ENCODE results near the gene RPL3. TPM values are rescaled to one million over a fixed set of nuclear protein-coding genes. Genes with fewer than 3 reads are reported as not detected.

Gene RPL3
- total RNA-seq, 6 experiments from 2014 or later, result 1,444 to 1,605 (median 1,488) TPM

DNA sequence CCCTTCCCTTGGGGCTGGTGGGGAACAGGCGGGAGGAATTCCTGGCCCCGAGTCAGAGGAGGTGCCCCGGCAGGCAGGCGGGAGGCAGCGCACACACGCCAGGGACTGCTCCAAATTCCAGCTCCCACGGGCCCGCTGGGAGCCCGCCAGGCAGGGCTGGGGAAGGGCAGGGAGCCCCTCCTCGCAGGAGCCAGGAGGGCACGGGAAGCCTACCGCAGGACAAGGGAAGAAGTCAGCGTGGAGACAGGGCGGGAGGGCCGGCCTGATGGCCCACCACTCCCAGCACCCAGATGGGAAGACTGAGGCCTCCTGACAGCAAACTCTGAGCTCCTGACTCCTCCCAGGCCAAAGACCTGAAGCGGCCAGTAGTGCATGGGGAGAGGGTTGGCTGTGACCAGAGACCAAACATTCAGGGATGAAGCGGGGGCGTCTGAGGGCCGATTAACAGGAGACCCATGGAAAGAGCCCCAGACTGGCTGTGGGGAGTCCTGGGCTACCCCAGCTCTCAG is 22.4 kb downstream of the RPL3 start:
- H3K27me3 Mint-ChIP-seq (ENCODE audit: insufficient read depth), result peaks cover 11% of the 10 kb centered on the region
- no peak for DNase-seq
- H3K9me3 Mint-ChIP-seq, result no peaks in the 10 kb centered on the region
- no peaks in the 10 kb centered on the region for H3K36me3 Mint-ChIP-seq (ENCODE audit: low read depth)
- H3K27ac Mint-ChIP-seq, result no peak overlapping the region
- TF ChIP-seq, protein P1, sequence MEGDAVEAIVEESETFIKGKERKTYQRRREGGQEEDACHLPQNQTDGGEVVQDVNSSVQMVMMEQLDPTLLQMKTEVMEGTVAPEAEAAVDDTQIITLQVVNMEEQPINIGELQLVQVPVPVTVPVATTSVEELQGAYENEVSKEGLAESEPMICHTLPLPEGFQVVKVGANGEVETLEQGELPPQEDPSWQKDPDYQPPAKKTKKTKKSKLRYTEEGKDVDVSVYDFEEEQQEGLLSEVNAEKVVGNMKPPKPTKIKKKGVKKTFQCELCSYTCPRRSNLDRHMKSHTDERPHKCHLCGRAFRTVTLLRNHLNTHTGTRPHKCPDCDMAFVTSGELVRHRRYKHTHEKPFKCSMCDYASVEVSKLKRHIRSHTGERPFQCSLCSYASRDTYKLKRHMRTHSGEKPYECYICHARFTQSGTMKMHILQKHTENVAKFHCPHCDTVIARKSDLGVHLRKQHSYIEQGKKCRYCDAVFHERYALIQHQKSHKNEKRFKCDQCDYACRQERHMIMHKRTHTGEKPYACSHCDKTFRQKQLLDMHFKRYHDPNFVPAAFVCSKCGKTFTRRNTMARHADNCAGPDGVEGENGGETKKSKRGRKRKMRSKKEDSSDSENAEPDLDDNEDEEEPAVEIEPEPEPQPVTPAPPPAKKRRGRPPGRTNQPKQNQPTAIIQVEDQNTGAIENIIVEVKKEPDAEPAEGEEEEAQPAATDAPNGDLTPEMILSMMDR (IDR thresholded peaks at IDR 0.05), result no peak
- H3K4me3 Mint-ChIP-seq, result no peak overlapping the region
- H3K4me1 Mint-ChIP-seq (ENCODE audit: low read depth), result peaks cover 36% of the 10 kb centered on the region

DNA sequence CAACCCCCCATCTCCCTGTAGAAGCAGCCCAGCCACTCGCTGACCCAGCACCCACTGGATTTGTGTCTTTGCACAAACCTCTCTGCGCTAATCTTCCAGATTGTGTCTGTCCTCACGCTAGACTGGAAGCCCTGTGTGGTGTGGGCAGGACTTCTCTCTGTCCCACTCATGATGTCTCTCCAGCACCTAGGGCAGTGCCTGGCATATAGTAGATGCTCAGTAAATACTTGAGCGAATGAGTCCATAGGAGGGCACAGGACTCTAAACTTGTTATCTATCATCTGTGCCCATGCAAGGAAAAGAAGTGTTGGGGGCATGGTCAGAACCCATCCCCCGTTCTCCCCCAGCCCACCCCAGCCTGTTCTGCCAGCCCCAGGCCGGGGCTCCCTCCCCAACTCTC is 22.9 kb downstream of the RPL3 start:
- TF ChIP-seq, protein P1 (IDR thresholded peaks at IDR 0.05), result no peak
- no peak overlapping the region for H3K27ac Mint-ChIP-seq
- peaks cover 11% of the 10 kb centered on the region for H3K27me3 Mint-ChIP-seq (ENCODE audit: insufficient read depth)
- peaks cover 38% of the 10 kb centered on the region for H3K4me1 Mint-ChIP-seq (ENCODE audit: low read depth)
- no peak for DNase-seq
- no peak overlapping the region for H3K4me3 Mint-ChIP-seq
- H3K36me3 Mint-ChIP-seq (ENCODE audit: low read depth), result no peaks in the 10 kb centered on the region
- no peaks in the 10 kb centered on the region for H3K9me3 Mint-ChIP-seq

DNA sequence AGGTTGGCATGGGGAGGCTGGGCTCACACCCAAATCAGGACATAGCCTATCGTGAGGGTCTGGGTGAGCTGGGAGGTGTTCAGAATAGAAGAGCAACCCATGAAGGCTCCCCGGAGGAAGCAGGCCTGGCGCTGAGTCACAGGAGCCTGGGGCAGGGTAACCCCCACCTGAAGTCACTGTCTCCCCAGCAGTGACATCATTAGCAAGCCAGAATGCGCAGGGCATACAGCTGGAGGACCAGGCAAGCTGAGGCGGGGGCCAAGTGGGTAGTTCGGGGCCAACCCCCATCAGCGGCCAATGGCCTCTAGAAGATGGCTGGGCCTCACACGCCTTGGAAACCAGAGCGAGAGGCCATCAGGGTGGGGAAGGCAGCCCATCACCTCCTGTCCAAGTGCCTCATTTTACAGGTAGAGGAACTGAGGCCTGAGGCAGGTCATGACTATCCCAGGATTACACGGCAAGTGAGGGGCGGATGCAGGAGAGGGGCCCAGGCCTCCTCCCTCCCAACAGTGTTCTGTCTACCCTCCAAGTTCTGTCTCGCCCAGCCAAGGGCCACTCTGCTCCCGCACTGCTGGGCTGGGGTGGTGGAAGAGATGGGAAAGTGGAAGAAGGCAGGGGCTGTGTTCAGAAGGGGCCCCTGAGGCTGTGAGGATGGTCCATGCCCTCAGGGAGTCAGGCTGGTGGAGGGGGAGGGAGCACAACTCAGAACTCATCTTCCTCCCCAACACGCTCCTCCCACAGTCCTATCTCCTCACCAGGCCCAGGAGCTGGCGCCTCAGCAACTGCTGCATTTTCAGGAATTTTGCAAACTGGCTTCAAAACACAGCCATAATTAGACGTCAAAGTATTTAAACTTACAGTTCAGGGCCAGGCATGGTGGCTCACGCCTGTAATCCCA is 24.6 kb downstream of the RPL3 start:
- peaks cover 24% of the 10 kb centered on the region for H3K4me1 Mint-ChIP-seq (ENCODE audit: low read depth)
- DNase-seq, result no peak
- no peak overlapping the region for H3K27ac Mint-ChIP-seq
- H3K27me3 Mint-ChIP-seq (ENCODE audit: insufficient read depth), result peaks cover 11% of the 10 kb centered on the region
- TF ChIP-seq, protein P1 (IDR thresholded peaks at IDR 0.05), result no peak
- H3K36me3 Mint-ChIP-seq (ENCODE audit: low read depth), result no peaks in the 10 kb centered on the region
- H3K9me3 Mint-ChIP-seq, result no peaks in the 10 kb centered on the region
- H3K4me3 Mint-ChIP-seq, result no peak overlapping the region

DNA sequence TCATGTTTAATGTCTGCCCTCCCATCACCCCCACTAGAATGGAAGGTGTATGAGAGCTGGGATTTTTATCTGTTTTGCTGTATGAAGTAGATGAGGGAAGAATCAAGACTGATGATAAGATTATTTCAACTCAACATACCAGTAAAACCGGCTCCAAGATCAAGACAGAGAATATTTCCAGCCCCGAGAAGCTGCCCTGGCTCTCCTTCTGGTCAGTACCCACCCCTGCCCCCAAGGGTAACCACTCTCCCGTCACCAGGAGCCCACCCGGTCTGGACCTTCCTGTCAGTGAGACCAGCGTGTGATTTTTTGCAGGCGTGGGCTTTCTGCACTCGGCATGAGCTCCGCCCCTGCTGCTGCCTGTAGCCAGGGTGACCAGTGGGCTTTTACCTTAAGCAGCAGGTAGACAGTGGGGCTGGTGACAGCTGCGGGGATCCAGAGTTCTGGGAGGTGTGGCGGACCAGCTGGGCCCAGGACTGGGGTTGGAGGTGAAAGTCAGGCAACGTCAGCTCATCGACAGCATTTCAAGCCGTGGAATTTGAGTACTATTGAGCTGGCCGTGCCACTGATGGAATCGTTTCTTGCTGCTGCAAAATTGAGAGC is 25.6 kb downstream of the RPL3 start:
- no peaks in the 10 kb centered on the region for H3K9me3 Mint-ChIP-seq
- H3K4me3 Mint-ChIP-seq, result no peak overlapping the region
- TF ChIP-seq, protein P1 (IDR thresholded peaks at IDR 0.05), result no peak
- H3K4me1 Mint-ChIP-seq (ENCODE audit: low read depth), result peaks cover 21% of the 10 kb centered on the region
- no peaks in the 10 kb centered on the region for H3K36me3 Mint-ChIP-seq (ENCODE audit: low read depth)
- H3K27ac Mint-ChIP-seq, result no peak overlapping the region
- peaks cover 11% of the 10 kb centered on the region for H3K27me3 Mint-ChIP-seq (ENCODE audit: insufficient read depth)
- DNase-seq, result no peak

DNA sequence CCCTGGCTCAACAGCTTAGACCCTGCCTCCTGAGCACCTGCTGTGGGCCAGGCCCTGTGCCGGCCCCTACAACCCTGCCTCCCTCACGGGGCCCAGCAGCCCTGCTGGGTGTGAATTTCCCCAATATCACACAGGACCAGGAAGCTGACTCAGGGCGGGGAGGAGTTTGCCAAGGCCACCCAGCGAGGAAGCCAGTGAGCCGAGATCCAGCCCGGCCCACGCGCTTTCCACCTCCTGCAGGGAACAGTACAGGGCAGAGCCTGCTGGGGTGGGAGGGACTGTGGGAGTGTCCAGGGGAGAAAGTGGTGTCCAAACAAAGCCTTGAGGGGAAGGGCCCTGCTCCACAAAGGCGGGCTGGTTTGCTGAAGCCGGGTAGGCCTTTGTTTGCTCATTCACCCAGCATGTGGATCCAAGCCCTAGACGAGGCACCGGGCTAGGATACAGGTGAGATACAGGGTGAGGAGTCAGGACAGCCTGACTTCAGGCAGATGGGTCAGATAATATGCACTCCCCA is 26.8 kb downstream of the RPL3 start:
- peaks cover 16% of the 10 kb centered on the region for H3K4me1 Mint-ChIP-seq (ENCODE audit: low read depth)
- TF ChIP-seq, protein P1 (IDR thresholded peaks at IDR 0.05), result no peak
- peaks cover 9% of the 10 kb centered on the region for H3K27me3 Mint-ChIP-seq (ENCODE audit: insufficient read depth)
- no peak overlapping the region for H3K4me3 Mint-ChIP-seq
- DNase-seq, result peak; percentile 88
- H3K36me3 Mint-ChIP-seq (ENCODE audit: low read depth), result no peaks in the 10 kb centered on the region
- peak overlapping the region; percentile 76 for H3K27ac Mint-ChIP-seq
- H3K9me3 Mint-ChIP-seq, result no peaks in the 10 kb centered on the region

Measured in HFFc6 (cell line).